GM23338 (cell line): ENCODE measurements around the gene NEK11.

Experiments
- CREB1 ChIP-seq: fragments of 250-450 bp; sonication (Bioruptor Pico); IDR thresholded peaks from 2 replicates; pipeline ENCODE4 v1.5.0; 2020; ENCODE audit warnings: low read depth, mild to moderate bottlenecking, moderate library complexity
- ETS1 ChIP-seq: IDR thresholded peaks from 2 replicates; pipeline ENCODE4 v1.6.1; 2016; ENCODE audit warnings: antibody characterized with exemption
- EZH2 ChIP-seq: fragments of 200-600 bp; sonication (generic); IDR thresholded peaks from one replicate; pipeline ENCODE4 v1.8.0; 2017; ENCODE audit warnings: antibody characterized with exemption, mild to moderate bottlenecking, low read depth; ENCODE audit not compliant: unreplicated experiment
- EZH2phosphoT487 ChIP-seq: fragments of 200-600 bp; sonication (generic); IDR thresholded peaks from one replicate; pipeline ENCODE4 v1.8.1; 2018; ENCODE audit warnings: antibody characterized with exemption; ENCODE audit not compliant: unreplicated experiment
- JUNB ChIP-seq: IDR thresholded peaks from one replicate; pipeline ENCODE4 v1.6.1; 2016; ENCODE audit warnings: antibody characterized with exemption; ENCODE audit not compliant: unreplicated experiment
- POLR2AphosphoS5 ChIP-seq: IDR thresholded peaks from 2 replicates; pipeline ENCODE4 v1.6.1; 2016; ENCODE audit warnings: antibody characterized with exemption, low read depth
- REST ChIP-seq: IDR thresholded peaks from one replicate; pipeline ENCODE4 v1.6.1; 2018; ENCODE audit warnings: antibody characterized with exemption; ENCODE audit not compliant: unreplicated experiment
- STAT1 ChIP-seq: IDR thresholded peaks from one replicate; pipeline ENCODE4 v1.6.1; 2016; ENCODE audit warnings: antibody characterized with exemption; ENCODE audit not compliant: unreplicated experiment
- ZNF114 ChIP-seq: fragments of 250-450 bp; sonication (Bioruptor Pico); IDR thresholded peaks from 2 replicates; pipeline ENCODE4 v1.5.0; 2020; ENCODE audit warnings: mild to moderate bottlenecking, moderate library complexity
- ZNF331 ChIP-seq: fragments of 250-450 bp; sonication (Bioruptor Pico); IDR thresholded peaks from 2 replicates; pipeline ENCODE4 v1.5.0; 2020; ENCODE audit warnings: low read depth, mild to moderate bottlenecking, moderate library complexity
- TF ChIP-seq, protein P1 (sequence below), 2 experiments: fragments of 200-600 bp in 1 of 2; sonication (generic) in 1 of 2; conservative IDR thresholded peaks; 2 replicates each; pipeline versions ENCODE4 v1.5.1 to v1.6.1; 2016 to 2017; ENCODE audit warnings: antibody characterized with exemption in 2 of 2, low read depth in 2 of 2, mild to moderate bottlenecking in 2 of 2, moderate library complexity in 1 of 2

DNA sequence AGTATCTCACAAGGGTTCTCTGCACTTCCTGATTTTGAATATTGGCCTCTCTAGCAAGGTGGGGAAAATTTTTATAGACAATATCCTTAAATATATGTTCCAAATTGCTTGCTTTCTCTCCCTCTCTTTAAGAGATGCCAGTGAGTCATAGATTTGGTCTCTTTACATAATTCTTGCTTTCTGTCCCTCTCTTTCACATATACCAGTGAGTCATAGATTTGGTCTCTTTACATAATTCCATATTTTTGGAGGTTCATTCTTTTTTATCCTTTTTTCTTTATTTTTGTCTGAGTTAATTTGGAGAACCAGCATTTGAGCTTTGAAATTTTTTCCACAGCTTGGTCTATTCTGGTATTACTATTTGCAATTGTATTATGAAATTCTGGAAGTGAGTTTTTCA, 277.2 kb downstream of the NEK11 start:
- TF ChIP-seq, protein P1, sequence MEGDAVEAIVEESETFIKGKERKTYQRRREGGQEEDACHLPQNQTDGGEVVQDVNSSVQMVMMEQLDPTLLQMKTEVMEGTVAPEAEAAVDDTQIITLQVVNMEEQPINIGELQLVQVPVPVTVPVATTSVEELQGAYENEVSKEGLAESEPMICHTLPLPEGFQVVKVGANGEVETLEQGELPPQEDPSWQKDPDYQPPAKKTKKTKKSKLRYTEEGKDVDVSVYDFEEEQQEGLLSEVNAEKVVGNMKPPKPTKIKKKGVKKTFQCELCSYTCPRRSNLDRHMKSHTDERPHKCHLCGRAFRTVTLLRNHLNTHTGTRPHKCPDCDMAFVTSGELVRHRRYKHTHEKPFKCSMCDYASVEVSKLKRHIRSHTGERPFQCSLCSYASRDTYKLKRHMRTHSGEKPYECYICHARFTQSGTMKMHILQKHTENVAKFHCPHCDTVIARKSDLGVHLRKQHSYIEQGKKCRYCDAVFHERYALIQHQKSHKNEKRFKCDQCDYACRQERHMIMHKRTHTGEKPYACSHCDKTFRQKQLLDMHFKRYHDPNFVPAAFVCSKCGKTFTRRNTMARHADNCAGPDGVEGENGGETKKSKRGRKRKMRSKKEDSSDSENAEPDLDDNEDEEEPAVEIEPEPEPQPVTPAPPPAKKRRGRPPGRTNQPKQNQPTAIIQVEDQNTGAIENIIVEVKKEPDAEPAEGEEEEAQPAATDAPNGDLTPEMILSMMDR (conservative IDR thresholded peaks at IDR 0.05; ENCODE audit: low read depth in 2 of 2), result no peak
- TF ChIP-seq EZH2 (no peak), REST (no peak), POLR2AphosphoS5 (no peak), JUNB (no peak), CREB1 (no peak), ZNF331 (no peak), EZH2phosphoT487 (no peak), STAT1 (no peak), ZNF114 (CRISPR knock-in tag) (no peak), ETS1 (no peak)
